CD4-positive, alpha-beta memory T cell (primary cell): Measurements from ENCODE around the gene RSPH1. TPM values are rescaled to one million over a fixed set of nuclear protein-coding genes. Genes with fewer than 3 reads are reported as not detected.

Source experiments
- CTCF ChIA-PET: fragments of 350-600 bp; sonication (Branson Sonifier 250); formaldehyde crosslinking; loops from one replicate; lab custom pipeline; 2021; ENCODE audit warnings: inconsistent platforms; ENCODE audit not compliant: partially characterized antibody; lab: Charles Lee
- POLR2A ChIA-PET: fragments of 350-600 bp; sonication (Branson Sonifier 250); formaldehyde crosslinking; loops from one replicate; lab custom pipeline; 2021; ENCODE audit not compliant: partially characterized antibody; lab: Charles Lee
- DNase-seq, 5 donors: peaks; one replicate each; pipeline versions ENCODE4 v3.0.0 to v3.0.0-alpha.2; 2020 to 2022; ENCODE audit warnings: mixed read lengths in 1 of 5
- H3K27ac ChIP-seq: one replicate; pipeline ENCODE4 v1.7.0; 2013; ENCODE audit warnings: low read depth, low read length
- H3K27me3 ChIP-seq: 2 replicates; pipeline ENCODE4 v1.7.0; 2013; ENCODE audit warnings: mild to moderate bottlenecking, low read length, moderate library complexity; ENCODE audit not compliant: insufficient read depth
- H3K36me3 ChIP-seq: 2 replicates; pipeline ENCODE4 v1.7.0; 2013; ENCODE audit warnings: mild to moderate bottlenecking, low read length, moderate library complexity; ENCODE audit not compliant: insufficient read depth
- H3K4me1 ChIP-seq: 2 replicates; pipeline ENCODE4 v1.7.0; 2013; ENCODE audit warnings: mild to moderate bottlenecking, low read length, moderate library complexity; ENCODE audit not compliant: insufficient read depth
- H3K4me3 ChIP-seq, 2 donors: one replicate each; pipeline ENCODE4 v1.7.0; 2013; ENCODE audit warnings: low read length in 2 of 2, mild to moderate bottlenecking in 1 of 2
- H3K9me3 ChIP-seq, 2 donors: one replicate each; pipeline ENCODE4 v1.7.0; 2013; ENCODE audit warnings: low read length in 2 of 2, control low read depth in 1 of 2; ENCODE audit not compliant: control insufficient read depth in 1 of 2
- H3K27ac Mint-ChIP-seq, 7 donors: one replicate each; pipeline ENCODE4 v1.8.0; 2020 to 2021; ENCODE audit warnings: mixed read lengths in 7 of 7, mild to moderate bottlenecking in 6 of 7, inconsistent platforms in 3 of 7, moderate library complexity in 3 of 7
- H3K27me3 Mint-ChIP-seq, 2 donors: one replicate each; pipeline ENCODE4 v1.8.0; 2020 to 2021; ENCODE audit warnings: mixed read lengths in 2 of 2
- H3K36me3 Mint-ChIP-seq, 2 donors: one replicate each; pipeline ENCODE4 v1.8.0; 2020 to 2021; ENCODE audit warnings: mixed read lengths in 2 of 2, inconsistent platforms in 1 of 2, mild to moderate bottlenecking in 1 of 2
- H3K4me1 Mint-ChIP-seq, 4 donors: one replicate each; pipeline ENCODE4 v1.8.0; 2020 to 2021; ENCODE audit warnings: mixed read lengths in 4 of 4, mild to moderate bottlenecking in 1 of 4
- H3K4me3 Mint-ChIP-seq, 8 donors: one replicate each; pipeline ENCODE4 v1.8.0; 2020 to 2021; ENCODE audit warnings: mixed read lengths in 8 of 8, mild to moderate bottlenecking in 7 of 8, moderate library complexity in 6 of 8, inconsistent platforms in 3 of 8
- H3K9me3 Mint-ChIP-seq, 8 donors: one replicate each; pipeline ENCODE4 v1.8.0; 2020 to 2021; ENCODE audit warnings: mixed read lengths in 8 of 8, mild to moderate bottlenecking in 5 of 8, inconsistent platforms in 3 of 8, moderate library complexity in 1 of 8
- intact Hi-C: fragments of 100-400 bp; cut with micrococcal nuclease; formaldehyde crosslinking; loops from one replicate; pipeline ENCODE4 v1.15.1; 2023
- polyA plus RNA-seq, 2 donors: library from polyadenylated mRNA; unstranded; fragments of 300-500 nt; fragmentation: Illumina TruSeq; gene quantifications; one replicate each; pipeline ENCODE4 v1.2.3, GENCODE V29; 2021
- total RNA-seq, 2 experiments: library from RNA; stranded (reverse); gene quantifications; one replicate each; pipeline ENCODE4 v1.2.3, GENCODE V29; 2021

RSPH1 gene
- total and polyA plus RNA-seq, 4 experiments from 2014 or later, result not detected

GRCh38 chr21:42479582-42479981, 16.4 kb downstream of the RSPH1 start:
- no peaks in the 10 kb centered on the region for H3K4me1 ChIP-seq
- Mint-ChIP-seq H3K4me1 (no peaks in the 10 kb centered on the region), H3K36me3 (no peaks in the 10 kb centered on the region), H3K9me3 (no peaks in the 10 kb centered on the region), H3K4me3 (no peak overlapping the region), H3K27ac (no peak overlapping the region), H3K27me3 (peaks cover 1 to 7% of the 10 kb centered on the region in 2 donors)
- CTCF ChIA-PET, result no interaction called here
- no peaks in the 10 kb centered on the region for H3K36me3 ChIP-seq
- H3K4me3 ChIP-seq, result no peak overlapping the region
- POLR2A ChIA-PET, result no interaction called here
- no peaks in the 10 kb centered on the region for H3K27me3 ChIP-seq
- H3K27ac ChIP-seq, result no peak overlapping the region
- DNase-seq, result no peak
- intact Hi-C loops, result no loop called here
- no peaks in the 10 kb centered on the region for H3K9me3 ChIP-seq

- CTCF ChIA-PET, result interaction anchor here (1.2 kb wide), 1 partner anchor 10 kb away, joined by 4 read pairs; no protein-coding TSS in a partner anchor
- no peak overlapping the region for H3K27ac ChIP-seq
- POLR2A ChIA-PET, result no interaction called here
Measured at GRCh38 chr21:42478504-42478903, 17.5 kb downstream of the RSPH1 start.

GRCh38 chr21:42476388-42477331, 19.4 kb downstream of the RSPH1 start:
- Histone ChIP-seq H3K9me3 (no peaks in the 10 kb centered on the region), H3K27me3 (no peaks in the 10 kb centered on the region), H3K4me1 (no peaks in the 10 kb centered on the region), H3K4me3 (no peak overlapping the region), H3K36me3 (no peaks in the 10 kb centered on the region), H3K27ac (no peak overlapping the region)
- H3K27me3 Mint-ChIP-seq, result peaks cover 3 to 9% of the 10 kb centered on the region in 2 donors
- no peaks in the 10 kb centered on the region for H3K4me1 Mint-ChIP-seq
- H3K36me3 Mint-ChIP-seq, result no peaks in the 10 kb centered on the region
- H3K27ac Mint-ChIP-seq, result no peak overlapping the region
- no peak for DNase-seq
- no peaks in the 10 kb centered on the region for H3K9me3 Mint-ChIP-seq
- intact Hi-C loops, result no loop called here
- ChIA-PET CTCF (interaction anchor here (0.6 kb wide), 1 partner anchor 378 kb away, joined by 5 read pairs; no protein-coding TSS in a partner anchor), POLR2A (no interaction called here)
- H3K4me3 Mint-ChIP-seq, result no peak overlapping the region

More at GRCh38 chr21:42478504-42478903, 17.5 kb downstream of the RSPH1 start:
- DNase-seq, result no peak
- H3K4me3 Mint-ChIP-seq, result no peak overlapping the region
- peaks cover 5 to 12% of the 10 kb centered on the region in 2 donors for H3K27me3 Mint-ChIP-seq
- H3K9me3 Mint-ChIP-seq, result no peaks in the 10 kb centered on the region
- H3K27ac Mint-ChIP-seq, result no peak overlapping the region
- intact Hi-C loops, result no loop called here
- H3K36me3 Mint-ChIP-seq, result no peaks in the 10 kb centered on the region
- Histone ChIP-seq H3K27me3 (no peaks in the 10 kb centered on the region), H3K9me3 (no peaks in the 10 kb centered on the region), H3K4me3 (no peak overlapping the region), H3K36me3 (no peaks in the 10 kb centered on the region), H3K4me1 (no peaks in the 10 kb centered on the region)
- no peaks in the 10 kb centered on the region for H3K4me1 Mint-ChIP-seq

- Mint-ChIP-seq H3K4me3 (no peak overlapping the region), H3K27ac (peak overlapping the region in 1 of 7 donors; percentile 29), H3K27me3 (peaks cover 3 to 8% of the 10 kb centered on the region in 2 donors), H3K36me3 (no peaks in the 10 kb centered on the region), H3K4me1 (no peaks in the 10 kb centered on the region), H3K9me3 (no peaks in the 10 kb centered on the region)
- POLR2A ChIA-PET, result no interaction called here
- H3K9me3 ChIP-seq, result no peaks in the 10 kb centered on the region
- H3K4me1 ChIP-seq, result no peaks in the 10 kb centered on the region
- H3K27me3 ChIP-seq, result no peaks in the 10 kb centered on the region
- no peak overlapping the region for H3K27ac ChIP-seq
- H3K36me3 ChIP-seq, result no peaks in the 10 kb centered on the region
- CTCF ChIA-PET, result no interaction called here
- intact Hi-C loops, result no loop called here
- DNase-seq, result no peak
- H3K4me3 ChIP-seq, result no peak overlapping the region
Measured at GRCh38 chr21:42475526-42476387, 20.3 kb downstream of the RSPH1 start.

GRCh38 chr21:42475036-42475435, 21.0 kb downstream of the RSPH1 start:
- Histone ChIP-seq H3K4me1 (no peaks in the 10 kb centered on the region), H3K9me3 (no peaks in the 10 kb centered on the region), H3K27me3 (no peaks in the 10 kb centered on the region), H3K27ac (no peak overlapping the region), H3K36me3 (no peaks in the 10 kb centered on the region), H3K4me3 (no peak overlapping the region)
- ChIA-PET POLR2A (no interaction called here), CTCF (no interaction called here)
- no peaks in the 10 kb centered on the region for H3K9me3 Mint-ChIP-seq
- no peak overlapping the region for H3K27ac Mint-ChIP-seq
- no peaks in the 10 kb centered on the region for H3K36me3 Mint-ChIP-seq
- intact Hi-C loops, result no loop called here
- no peaks in the 10 kb centered on the region for H3K4me1 Mint-ChIP-seq
- no peak for DNase-seq
- H3K27me3 Mint-ChIP-seq, result peaks cover 3 to 7% of the 10 kb centered on the region in 2 donors
- no peak overlapping the region for H3K4me3 Mint-ChIP-seq

- peaks cover 3 to 7% of the 10 kb centered on the region in 2 donors for H3K27me3 Mint-ChIP-seq
- Histone ChIP-seq H3K36me3 (no peaks in the 10 kb centered on the region), H3K4me3 (no peak overlapping the region), H3K4me1 (no peaks in the 10 kb centered on the region), H3K27ac (no peak overlapping the region), H3K9me3 (no peaks in the 10 kb centered on the region), H3K27me3 (no peaks in the 10 kb centered on the region)
- H3K4me1 Mint-ChIP-seq, result no peaks in the 10 kb centered on the region
- no peaks in the 10 kb centered on the region for H3K9me3 Mint-ChIP-seq
- CTCF ChIA-PET, result no interaction called here
- POLR2A ChIA-PET, result no interaction called here
- no peaks in the 10 kb centered on the region for H3K36me3 Mint-ChIP-seq
- intact Hi-C loops, result no loop called here
- no peak overlapping the region for H3K27ac Mint-ChIP-seq
- peak in 1 of 5 donors; percentile 53 for DNase-seq
- H3K4me3 Mint-ChIP-seq, result no peak overlapping the region
Measured at GRCh38 chr21:42474043-42474831, 21.8 kb downstream of the RSPH1 start.
